GF-D8 (cell line): Measurements from ENCODE around the gene LRRC10B.

ENCODE experiments used
- DNase-seq: peaks from one replicate; lab custom pipeline; 2025; lab: John Stamatoyannopoulos, UW

LRRC10B gene

DNA sequence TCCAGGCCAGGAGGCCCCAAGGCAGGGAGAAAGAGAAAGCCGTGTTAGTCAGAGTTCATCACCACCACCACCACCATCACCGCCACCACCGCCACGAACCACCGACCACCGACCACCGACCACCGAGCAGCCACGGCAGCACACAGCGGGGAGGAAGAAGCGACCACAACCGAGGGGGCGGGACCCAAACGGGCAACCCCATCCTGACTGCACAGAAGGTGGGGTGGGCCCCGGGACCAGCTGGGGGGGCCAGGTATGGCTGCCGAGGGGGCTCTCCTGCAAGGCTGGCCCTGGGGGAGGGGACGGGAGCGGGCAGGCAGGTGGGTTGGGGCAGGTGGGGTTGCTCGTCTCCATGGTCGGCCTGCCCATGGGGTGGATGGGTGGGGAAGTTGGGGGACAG is 38.1 kb downstream of the LRRC10B start:
- DNase-seq, result no peak

DNA sequence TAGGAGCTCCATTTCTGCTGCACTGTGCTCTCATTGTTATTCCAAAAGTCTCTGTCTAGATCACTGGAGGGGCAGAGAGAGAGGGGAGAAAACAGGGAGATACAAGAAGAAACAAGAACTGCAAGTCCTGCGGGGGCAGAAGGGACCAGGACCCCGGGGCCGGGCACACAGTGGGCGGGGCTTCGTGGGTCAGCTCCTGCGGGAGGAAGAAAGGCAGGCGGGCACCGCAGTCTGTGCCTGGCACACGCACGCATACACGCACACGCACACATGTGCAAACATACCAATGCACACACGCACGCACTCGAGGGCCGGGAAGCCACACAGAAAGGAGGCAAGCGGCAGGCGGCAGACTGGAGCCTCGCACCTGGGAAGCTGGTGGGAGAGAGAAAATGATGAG is 38.7 kb downstream of the LRRC10B start:
- DNase-seq, result no peak

DNA sequence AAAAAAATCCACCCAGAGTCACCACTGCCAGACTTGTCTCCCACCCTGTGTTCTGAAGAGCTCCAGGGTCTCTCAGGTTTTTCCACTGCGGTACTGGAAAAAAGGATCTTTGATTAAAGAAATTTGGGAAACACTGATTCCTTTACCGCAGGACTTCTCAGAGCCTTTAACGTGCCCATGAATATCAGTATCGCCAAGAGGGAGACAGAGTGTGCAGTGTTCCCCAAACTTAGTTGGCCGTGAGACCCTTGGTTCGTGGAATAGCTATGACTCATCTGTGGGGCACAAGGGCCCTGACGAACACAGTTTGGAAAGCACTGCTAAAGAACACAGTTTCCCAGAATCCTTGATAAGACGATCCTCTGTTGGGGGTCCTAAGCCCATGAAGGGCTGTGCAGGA is 40.6 kb downstream of the LRRC10B start:
- DNase-seq, result no peak

DNA sequence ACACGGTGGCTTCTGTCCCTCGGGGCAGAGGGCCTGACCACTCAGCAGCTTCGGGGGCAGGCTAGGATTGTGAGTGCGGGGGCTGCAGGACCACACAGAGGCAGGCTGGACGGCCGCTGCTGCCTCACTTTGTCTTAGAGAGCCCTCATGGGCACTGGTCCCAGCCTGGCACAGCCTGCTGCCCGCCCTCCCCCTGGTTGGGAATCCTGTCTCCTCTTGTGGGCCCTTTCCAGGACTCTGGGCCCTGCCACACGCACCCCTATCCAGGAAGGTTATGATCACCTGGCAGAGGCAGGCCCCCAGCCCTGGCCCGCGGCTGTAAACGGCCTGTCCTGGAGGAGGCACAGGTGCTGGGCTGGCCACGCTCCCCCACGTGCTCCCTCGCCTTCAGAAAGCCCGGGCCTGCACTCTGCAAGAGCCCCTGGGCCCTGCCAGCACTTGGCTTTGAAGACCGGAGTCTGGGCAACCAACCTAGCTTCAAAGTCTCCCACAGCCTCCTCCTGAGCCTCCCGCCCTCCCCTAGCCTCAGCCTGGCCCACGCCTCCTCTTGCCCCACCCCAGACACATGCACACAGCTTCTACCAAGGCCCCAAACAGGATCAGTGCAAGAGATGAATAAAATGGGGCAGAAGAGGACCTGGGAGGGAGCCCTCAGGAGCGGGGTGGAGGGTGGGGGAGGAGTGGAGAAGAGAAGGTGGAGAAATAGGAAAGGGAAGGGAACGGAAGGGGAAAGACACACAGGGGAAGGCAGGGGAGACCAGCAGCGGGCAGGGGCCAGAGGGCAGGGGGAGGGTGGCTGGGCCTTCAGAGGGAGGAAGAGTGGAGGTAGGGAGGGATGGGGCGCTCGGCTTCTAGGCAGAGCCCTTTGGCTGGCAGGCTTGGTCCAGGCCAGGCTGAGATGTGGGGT is 41.4 kb downstream of the LRRC10B start:
- no peak for DNase-seq

DNA sequence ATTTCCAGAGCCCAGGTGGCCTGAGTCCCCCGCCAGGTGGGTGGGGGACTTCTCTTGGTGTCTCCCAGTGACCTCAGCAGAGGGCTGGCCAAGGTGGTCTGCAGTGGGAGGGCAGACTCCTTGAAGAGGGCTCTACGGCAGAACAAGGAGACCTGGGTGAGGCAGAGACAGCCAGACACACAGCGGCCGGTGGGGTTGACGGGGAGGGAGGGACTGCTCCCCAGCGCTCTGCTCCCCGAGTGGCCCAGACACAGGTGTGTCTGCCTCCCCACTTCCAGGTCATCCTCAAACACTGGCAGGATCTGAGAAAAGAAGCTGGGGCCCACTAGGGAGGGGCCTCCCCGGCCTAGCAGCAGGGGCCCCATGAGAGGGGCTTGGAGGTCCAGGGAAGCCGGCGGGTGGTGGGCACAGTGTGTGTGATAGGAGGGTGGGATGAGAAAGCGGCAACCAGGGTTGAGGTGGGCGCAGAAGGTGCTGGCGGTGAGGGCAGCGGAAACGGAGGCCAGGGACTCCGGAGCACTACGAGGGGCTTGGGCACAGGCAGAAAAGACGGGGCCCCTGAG is 42.2 kb downstream of the LRRC10B start:
- DNase-seq, result no peak

DNA sequence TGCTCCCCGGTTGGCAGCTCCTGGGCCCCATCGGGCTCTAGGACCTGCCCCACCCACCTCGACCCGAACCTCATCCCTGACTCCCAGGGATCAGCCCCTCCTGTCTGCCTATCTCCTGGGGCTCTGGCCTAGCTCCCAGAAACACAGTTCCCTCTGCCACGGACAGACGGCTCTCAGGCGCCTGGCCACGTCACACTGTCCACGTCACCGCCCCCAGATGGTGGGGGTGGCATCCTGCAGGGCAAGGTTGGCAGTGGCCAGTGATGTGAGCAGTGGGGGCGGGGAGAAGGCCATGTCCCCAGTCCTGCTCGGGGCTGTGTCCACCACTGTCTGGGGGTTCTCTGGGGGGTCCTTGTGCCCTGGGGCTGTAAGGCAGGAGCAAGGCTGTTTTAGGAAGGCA is 43.1 kb downstream of the LRRC10B start:
- no peak for DNase-seq

DNA sequence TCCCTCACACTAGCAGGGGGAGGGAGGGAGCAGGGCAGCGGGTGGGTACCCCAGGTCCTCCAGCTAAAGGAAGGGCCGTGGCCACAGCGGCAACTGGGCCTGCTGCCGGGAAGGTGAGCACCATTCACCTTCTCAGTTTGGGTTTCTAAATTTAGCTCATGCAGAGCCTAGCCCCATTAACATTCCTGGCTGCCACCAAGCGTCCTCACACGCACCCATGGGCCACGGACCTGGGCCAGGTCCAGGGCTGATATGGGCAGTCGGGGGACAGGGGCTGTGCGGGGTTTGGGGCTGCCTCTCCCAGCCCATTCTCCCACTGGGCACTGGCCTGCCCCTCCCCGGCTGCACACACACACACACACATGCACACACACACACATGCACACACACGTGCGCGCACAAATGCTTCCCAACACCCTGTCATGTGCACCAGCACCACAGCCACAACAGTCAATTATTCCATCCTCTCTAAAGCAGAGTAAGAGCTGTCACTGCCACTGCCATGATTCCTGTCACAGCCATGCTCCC is 43.6 kb downstream of the LRRC10B start:
- no peak for DNase-seq

DNA sequence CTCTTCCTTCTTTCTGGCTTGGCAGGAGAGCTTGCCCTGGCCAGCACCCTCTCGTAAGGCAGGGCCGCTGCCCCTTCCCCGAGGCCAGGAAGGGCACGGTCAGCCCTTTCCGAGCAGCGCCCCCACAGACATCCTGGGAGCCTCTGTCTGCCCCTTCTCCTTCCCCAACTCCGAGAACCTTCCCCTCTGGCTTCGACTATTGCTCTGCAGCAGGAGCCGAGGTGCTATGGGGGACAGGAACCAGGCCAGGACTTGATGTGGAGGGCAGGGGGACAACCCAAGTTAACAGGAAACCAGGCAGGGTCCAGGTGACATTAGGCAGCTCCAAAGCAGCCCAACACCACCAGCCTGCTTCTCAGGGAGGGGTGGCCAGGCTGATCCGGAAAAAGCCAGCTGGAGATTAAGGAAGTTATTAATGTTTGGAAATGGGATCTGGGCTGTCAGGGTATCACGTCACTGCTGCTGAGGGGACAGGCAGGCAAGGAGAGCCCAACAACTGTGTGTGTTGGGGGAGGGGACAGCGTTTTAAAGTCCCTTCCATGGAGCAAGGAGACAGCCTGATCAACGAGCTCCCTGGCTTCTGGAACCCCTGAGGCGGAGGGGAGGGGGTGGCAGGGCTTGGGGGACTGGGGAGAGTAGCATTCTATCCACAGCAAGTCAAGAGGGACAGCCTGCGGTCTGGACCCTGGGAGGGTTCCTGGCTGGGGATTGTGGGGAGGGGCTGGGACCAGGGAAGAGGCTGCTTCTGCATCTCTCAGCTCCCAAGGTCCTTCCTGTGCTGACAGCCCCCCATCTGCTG is 45.0 kb downstream of the LRRC10B start:
- no peak for DNase-seq

DNA sequence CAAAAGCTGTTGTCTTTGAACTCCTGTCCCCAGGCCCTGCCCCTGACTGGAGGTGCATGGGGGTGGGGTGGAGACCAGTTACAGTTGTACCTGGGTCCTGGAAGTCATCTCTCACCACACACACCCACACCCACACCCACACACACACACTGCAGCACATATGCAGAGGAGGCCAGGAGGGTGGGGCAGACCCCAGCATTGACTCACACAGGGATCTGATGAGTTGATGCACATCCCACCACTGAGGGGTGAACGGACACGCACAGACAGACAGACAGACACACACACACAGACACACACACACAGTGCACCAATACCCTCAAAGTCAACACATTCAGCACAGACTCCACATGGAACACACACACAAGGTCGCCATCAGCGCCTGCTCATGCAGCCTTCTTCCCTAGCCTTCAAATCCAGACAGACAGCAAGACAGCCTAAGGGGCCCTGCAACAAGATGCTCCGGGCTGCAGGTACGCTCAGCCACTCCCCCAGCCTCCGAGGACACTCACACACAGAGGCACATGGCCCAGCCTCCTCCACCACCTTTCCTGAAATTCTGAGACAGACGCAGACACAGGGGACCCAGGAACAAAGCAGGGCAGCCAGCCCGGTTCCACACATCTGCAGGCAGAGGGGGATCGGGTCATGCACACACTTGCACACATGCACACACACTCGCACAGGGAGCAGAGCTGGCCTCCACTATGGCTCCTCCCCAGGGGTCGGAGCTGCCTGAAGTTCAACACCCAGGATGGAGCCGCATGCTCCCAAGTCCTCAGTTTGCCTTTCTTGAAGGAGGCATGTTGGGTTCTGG is 45.8 kb downstream of the LRRC10B start:
- DNase-seq, result no peak

DNA sequence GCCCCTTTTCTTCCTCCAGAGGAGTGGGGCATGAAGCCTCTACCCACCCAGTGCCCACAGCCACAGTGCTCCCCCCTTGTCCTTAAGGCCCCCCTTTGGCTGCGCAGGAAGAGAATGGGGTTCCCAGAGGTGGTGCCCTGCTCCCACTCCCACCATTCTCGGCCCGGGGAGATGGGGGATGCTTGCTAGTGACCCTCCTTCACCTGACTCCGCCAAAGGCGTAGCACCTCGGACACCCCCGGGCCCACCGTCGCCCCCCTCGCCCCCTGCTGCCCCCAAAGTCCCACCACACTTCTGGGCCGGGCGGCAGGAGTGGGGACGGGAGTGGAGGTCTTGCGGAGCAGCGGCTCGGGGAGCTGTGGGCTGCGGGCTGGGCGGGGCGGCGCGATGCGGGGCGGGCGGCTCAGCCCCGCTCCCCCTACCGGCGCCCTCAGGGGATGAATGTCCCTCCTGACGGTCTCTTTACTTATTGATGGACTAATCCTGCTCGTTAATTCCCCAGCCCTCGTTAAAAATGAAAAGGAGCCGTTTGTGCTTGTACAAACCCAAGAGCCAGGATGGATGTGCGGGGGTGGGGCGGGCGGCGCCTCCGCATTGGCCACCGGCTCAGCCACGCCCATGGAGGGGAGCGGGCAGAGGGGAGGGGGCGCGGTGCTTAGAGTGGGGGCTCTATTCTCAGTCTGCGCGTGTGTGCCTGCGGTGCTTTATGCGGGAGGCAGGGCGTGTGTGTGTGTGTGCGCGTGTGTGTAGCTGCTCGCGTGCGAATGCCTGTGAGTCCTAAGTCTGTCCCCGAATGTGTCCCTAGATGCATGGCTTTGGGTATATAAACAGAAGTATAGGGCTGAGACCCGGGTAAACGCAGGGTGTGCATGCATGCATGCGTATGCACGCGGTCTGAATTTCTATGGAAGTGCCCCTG is 46.8 kb downstream of the LRRC10B start:
- no peak for DNase-seq

DNA sequence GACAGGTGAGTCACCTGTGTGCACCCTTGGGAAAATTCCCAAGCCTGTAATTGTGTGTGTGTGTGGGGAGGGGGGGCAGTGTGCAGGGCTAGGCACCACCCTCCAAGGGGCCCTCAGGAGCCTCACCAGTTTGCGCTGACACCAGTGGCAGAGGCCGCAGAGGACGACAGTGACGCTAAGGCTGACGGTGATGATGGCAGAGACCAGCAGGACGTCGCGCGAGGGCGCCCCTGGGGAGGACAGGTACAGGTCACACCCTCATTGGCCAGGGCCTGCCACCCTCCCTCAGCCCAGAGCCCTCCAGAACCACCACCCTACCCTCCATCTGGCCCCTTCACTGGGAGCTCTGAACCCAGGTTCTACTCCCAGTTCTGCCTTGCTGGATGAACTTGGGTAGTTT is 47.4 kb downstream of the LRRC10B start:
- DNase-seq, result no peak

DNA sequence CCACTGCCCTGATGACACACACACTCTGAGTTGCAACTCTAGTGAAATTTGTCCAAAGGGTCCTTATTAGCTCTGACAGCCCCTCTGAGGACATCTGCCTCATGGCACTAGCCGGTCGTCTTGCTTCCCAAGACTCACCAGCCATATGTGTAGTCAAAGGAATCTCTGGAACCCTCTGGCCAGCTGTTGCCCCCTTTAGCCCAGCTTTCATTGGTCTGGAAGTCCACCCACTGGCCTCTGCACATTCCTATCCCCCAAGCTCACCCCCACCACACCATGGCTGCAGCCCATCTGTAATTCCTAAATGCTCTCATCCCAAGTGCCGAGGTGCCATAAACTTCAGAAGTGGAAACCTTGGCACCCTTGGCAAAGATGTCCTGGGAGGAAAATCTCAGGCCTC is 48.1 kb downstream of the LRRC10B start:
- no peak for DNase-seq
